Prostate gland (tissue), 2 donors: Measurements from ENCODE around the gene CTPS1. TPM values are rescaled to one million over a fixed set of nuclear protein-coding genes. Genes with fewer than 3 reads are reported as not detected.

Experiments
- DNase-seq: peaks from one replicate; pipeline ENCODE4 v3.0.0-alpha.2; 2019; ENCODE audit warnings: low spot score
- H3K27ac ChIP-seq, 2 donors: fragments of 200-600 bp; sonication (generic); 2 replicates each; pipeline ENCODE4 v1.5.1; 2017 to 2019
- H3K27me3 ChIP-seq: fragments of 200-600 bp; sonication (generic); replicated peaks from 2 replicates; pipeline ENCODE4 v1.5.1; 2019; ENCODE audit not compliant: insufficient read depth
- H3K36me3 ChIP-seq, 2 donors: fragments of 200-600 bp; sonication (generic); 1 replicate in 1 of 2; 2 replicates in 1 of 2; pipeline versions ENCODE4 v1.5.1 to v1.8.1; 2017 to 2019
- H3K4me1 ChIP-seq: fragments of 200-600 bp; sonication (generic); replicated peaks from 2 replicates; pipeline ENCODE4 v1.5.1; 2019
- H3K4me3 ChIP-seq, 2 donors: fragments of 200-600 bp; sonication (generic); 2 replicates each; pipeline ENCODE4 v1.5.1; 2017 to 2019
- H3K9me3 ChIP-seq: fragments of 200-600 bp; sonication (generic); 2 replicates; pipeline ENCODE4 v1.5.1; 2017
- CTCF ChIP-seq, 4 experiments: fragments of 200-600 bp in 2 of 4; fragments of 450-650 bp in 2 of 4; sonication (generic) in 2 of 4; IDR thresholded peaks; 1 replicate in 3 of 4; 2 replicates in 1 of 4; pipeline ENCODE4 v1.5.1; 2016 to 2019; ENCODE audit warnings: antibody characterized with exemption in 4 of 4, mild to moderate bottlenecking in 2 of 4, moderate library complexity in 2 of 4
- POLR2A ChIP-seq: fragments of 450-650 bp; IDR thresholded peaks from one replicate; pipeline ENCODE4 v1.6.1; 2016; ENCODE audit warnings: antibody characterized with exemption, mild to moderate bottlenecking
- POLR2AphosphoS5 ChIP-seq: sonication (generic); formaldehyde crosslinking; IDR thresholded peaks from one replicate; pipeline ENCODE4 v1.6.1; 2017; ENCODE audit warnings: antibody characterized with exemption
- WGBS: methylation state at CpG from one replicate; pipeline ENCODE4 v1.1.5; 2018; 5-methylcytosine and 5-hydroxymethylcytosine counted together
- intact Hi-C: fragments of 100-400 bp; cut with DNase I; formaldehyde crosslinking; loops from one replicate; pipeline ENCODE4 v1.14.2; 2022
- total RNA-seq, 2 donors: library from RNA; depleted of rRNA; stranded (reverse); fragments of >200 nt; gene quantifications; one replicate each; pipeline ENCODE4 v1.1.0, GENCODE V29; 2016

CTPS1 gene
- total RNA-seq, 2 donors from 2014 or later = 8.9 to 56.5 TPM

- H3K27me3 ChIP-seq = no peaks in the 10 kb centered on the region
- no peak overlapping the region for H3K27ac ChIP-seq
- H3K4me1 ChIP-seq = no peaks in the 10 kb centered on the region
- DNase-seq = no peak
- 94% methylated on average over 8 of the region's 8 CpGs for WGBS
- H3K36me3 ChIP-seq = no peaks in the 10 kb centered on the region
- no peak overlapping the region for H3K4me3 ChIP-seq
- TF ChIP-seq POLR2AphosphoS5 = no peak
- TF ChIP-seq CTCF (IDR thresholded peaks at IDR 0.05) = no peak
- no peak for TF ChIP-seq POLR2A
- intact Hi-C loops = no loop called here
- H3K9me3 ChIP-seq = no peaks in the 10 kb centered on the region
These were observed 38.5 kb downstream of the CTPS1 start for GRCh38 chr1:41018018-41018410.

DNA sequence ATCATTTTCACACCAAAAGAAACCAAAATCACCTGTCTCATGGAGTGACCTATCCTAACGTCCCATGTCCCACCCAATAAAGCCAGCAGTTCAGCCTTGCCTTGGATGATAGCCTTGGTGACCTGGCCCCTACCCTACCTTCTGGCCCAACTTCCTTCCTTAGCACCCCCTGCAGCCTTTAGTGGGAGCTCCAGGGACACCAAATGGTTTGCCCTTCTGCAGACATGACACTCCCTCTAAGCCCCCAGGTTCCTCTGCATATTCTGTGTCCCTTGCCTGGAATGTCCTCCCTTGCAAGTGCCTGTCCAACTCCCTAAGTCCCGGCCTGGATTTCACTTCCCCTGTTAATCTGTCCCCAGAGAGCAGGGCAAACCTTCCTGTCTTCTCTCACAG lies 39.9 kb downstream of the CTPS1 start:
- no peaks in the 10 kb centered on the region for H3K27me3 ChIP-seq
- intact Hi-C loops = no loop called here
- H3K4me3 ChIP-seq = no peak overlapping the region
- no peaks in the 10 kb centered on the region for H3K36me3 ChIP-seq
- DNase-seq = no peak
- TF ChIP-seq POLR2A (no peak), POLR2AphosphoS5 (no peak), CTCF (IDR thresholded peaks at IDR 0.05) (no peak)
- WGBS = 76% methylated on average over 2 of the region's 2 CpGs
- H3K9me3 ChIP-seq = no peaks in the 10 kb centered on the region
- H3K4me1 ChIP-seq = no peaks in the 10 kb centered on the region
- no peak overlapping the region for H3K27ac ChIP-seq

DNA sequence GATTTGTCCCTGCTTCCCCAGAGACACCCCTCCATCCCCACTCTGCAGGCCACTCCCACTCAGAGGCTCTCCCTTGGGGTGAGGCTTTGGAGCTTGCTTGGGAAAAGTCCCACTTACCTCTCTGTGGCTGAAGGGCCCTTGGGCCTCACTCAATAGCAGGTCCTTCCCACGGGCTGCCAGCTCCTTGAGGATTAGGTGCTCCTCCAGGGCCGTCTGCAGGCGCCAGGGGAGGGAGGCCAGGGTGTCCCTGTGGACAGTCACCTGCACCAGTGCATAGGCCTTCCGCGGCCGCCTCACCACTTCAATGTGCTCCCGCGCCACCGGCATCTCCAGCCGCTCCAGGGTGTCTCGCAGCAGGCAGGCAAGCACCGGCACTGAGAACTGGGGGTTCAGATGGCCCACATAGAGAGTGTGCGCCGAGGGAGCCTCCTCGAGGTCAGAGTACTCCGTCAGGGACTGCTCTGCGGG lies 40.6 kb downstream of the CTPS1 start:
- H3K4me3 ChIP-seq = no peak overlapping the region
- no peaks in the 10 kb centered on the region for H3K4me1 ChIP-seq
- H3K27ac ChIP-seq = no peak overlapping the region
- H3K36me3 ChIP-seq = no peaks in the 10 kb centered on the region
- WGBS = 91% methylated on average over 17 of the region's 17 CpGs
- no peaks in the 10 kb centered on the region for H3K27me3 ChIP-seq
- no peak for TF ChIP-seq CTCF (IDR thresholded peaks at IDR 0.05)
- no peak for TF ChIP-seq POLR2A
- no peak for TF ChIP-seq POLR2AphosphoS5
- no peak for DNase-seq
- no peaks in the 10 kb centered on the region for H3K9me3 ChIP-seq
- intact Hi-C loops = loop anchor here (10.0 kb wide), 1 partner anchor 95 kb away; no protein-coding TSS in a partner anchor

DNA sequence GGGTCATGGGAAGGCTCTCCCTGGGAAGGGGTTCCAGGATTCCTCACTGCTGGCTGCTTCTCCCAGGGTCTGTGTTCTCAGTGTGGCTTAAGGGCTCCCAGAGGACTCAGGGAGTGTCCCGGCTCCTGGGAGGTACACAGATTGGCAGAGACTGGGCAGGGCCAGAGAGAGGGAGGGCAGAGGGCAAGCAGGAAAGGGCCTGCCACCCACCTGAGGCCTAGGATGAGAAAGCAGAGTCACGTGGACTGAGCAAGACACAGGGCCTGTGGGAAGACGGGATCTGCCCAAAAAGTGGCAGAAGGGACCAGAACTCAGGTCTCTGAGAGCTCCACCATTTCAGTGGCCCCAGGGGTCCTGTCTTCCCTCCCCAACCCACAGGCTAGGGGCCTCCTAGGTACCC lies 41.2 kb downstream of the CTPS1 start:
- TF ChIP-seq POLR2A = no peak
- TF ChIP-seq CTCF (IDR thresholded peaks at IDR 0.05) = no peak
- no peak for TF ChIP-seq POLR2AphosphoS5
- H3K27me3 ChIP-seq = no peaks in the 10 kb centered on the region
- no peaks in the 10 kb centered on the region for H3K4me1 ChIP-seq
- intact Hi-C loops = loop anchor here (10.0 kb wide), 1 partner anchor 94 kb away; no protein-coding TSS in a partner anchor
- 65% methylated on average over 3 of the region's 3 CpGs for WGBS
- H3K4me3 ChIP-seq = no peak overlapping the region
- no peaks in the 10 kb centered on the region for H3K36me3 ChIP-seq
- H3K9me3 ChIP-seq = no peaks in the 10 kb centered on the region
- no peak overlapping the region for H3K27ac ChIP-seq
- no peak for DNase-seq

DNA sequence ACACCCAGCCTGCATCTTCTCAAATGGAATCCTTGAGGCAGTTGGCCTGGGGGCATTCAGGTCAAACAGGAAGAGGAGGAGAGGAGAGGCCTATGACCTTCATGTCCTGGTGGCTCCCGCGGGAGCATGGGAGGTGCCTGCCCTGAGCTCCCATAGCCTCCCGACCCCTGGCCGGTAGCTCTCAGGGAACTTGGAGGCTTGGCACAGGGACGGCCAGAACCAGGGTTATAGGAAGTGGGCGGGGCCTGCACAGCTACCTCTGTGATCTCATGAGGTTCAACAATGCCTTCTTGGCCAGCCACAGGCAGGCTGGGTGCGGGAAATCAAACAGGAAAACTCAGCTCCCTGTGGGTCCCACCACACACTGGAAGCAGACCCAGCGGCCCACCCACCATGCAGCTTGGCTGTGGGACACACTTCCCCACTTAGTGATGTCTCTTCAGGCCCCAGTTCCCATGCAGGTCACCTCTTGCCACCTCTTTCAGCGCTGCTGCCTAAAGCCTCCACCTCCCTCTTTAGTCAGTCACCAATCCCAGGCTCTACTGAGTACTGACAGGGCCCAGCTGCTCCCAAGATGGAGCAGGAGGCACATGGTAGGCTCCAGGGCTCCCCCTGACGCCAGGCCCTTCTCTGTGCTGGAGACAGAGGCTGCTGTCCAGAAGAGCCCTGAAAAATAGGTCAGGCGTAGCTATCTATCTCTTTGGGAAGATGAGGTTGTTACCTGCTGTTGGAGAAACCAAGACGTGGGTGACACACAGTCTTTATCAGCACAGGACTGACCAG lies 42.2 kb downstream of the CTPS1 start, which contains the start of gene SLFNL1:
Gene SLFNL1 (minus strand): TSS at position 200 of the 783 bp plus-strand sequence. CDS start 1,065 bp downstream, outside the sequence.
- 66% methylated on average over 12 of the region's 12 CpGs for WGBS
- intact Hi-C loops = loop anchor here (10.0 kb wide), 1 partner anchor 93 kb away; no protein-coding TSS in a partner anchor
- no peak within 1 kb of the TSS for H3K27ac ChIP-seq
- DNase-seq = no peak
- H3K27me3 ChIP-seq = no peaks in the 10 kb centered on the region
- no peaks in the 10 kb centered on the region for H3K36me3 ChIP-seq
- TF ChIP-seq POLR2AphosphoS5 (no peak), CTCF (IDR thresholded peaks at IDR 0.05) (no peak), POLR2A (no peak)
- no peaks in the 10 kb centered on the region for H3K4me1 ChIP-seq
- H3K4me3 ChIP-seq = no peak within 1 kb of the TSS
- H3K9me3 ChIP-seq = no peaks in the 10 kb centered on the region
